ENCODE measurements around the gene ANKS6. TPM values are rescaled to one million over a fixed set of nuclear protein-coding genes. Genes with fewer than 3 reads are reported as not detected.

Gene ANKS6
- total RNA-seq, 1 experiment from 2014 or later: 46.3 TPM

GRCh38 chr9:98743818-98744611, 52.3 kb downstream of the ANKS6 start:
- Histone ChIP-seq H2BK15ac (ENCODE audit: low read depth, low read length) (no peak overlapping the region), H2AFZ (ENCODE audit: low read length) (no peak overlapping the region), H2BK20ac (ENCODE audit: low read depth, low read length, poor library complexity, severe bottlenecking) (no peak overlapping the region), H3K27me3 (ENCODE audit: insufficient read depth, low read length) (no peaks in the 10 kb centered on the region), H3K4ac (ENCODE audit: low read depth, low read length) (no peak overlapping the region), H3K79me2 (ENCODE audit: insufficient read depth, low read length) (no peaks in the 10 kb centered on the region), H3K23me2 (ENCODE audit: insufficient read length, low read depth, low read length, poor library complexity, severe bottlenecking) (no peaks in the 10 kb centered on the region), H3K23ac (ENCODE audit: insufficient read length, low read depth, low read length) (no peak overlapping the region), H3K4me1 (ENCODE audit: insufficient read depth, low read length) (no peaks in the 10 kb centered on the region), H2AK5ac (ENCODE audit: insufficient read length, low read length) (no peak overlapping the region), H3K27ac (ENCODE audit: insufficient read length, low read depth, low read length) (no peak overlapping the region), H3K56ac (ENCODE audit: insufficient read length, low read depth, low read length) (no peak overlapping the region), H2BK5ac (ENCODE audit: insufficient read length, low read length) (no peak overlapping the region), H3T11ph (ENCODE audit: low read length) (no peak overlapping the region), H3K4me2 (ENCODE audit: insufficient read depth, insufficient read length, low read length) (no peak overlapping the region), H3K14ac (ENCODE audit: insufficient read depth, low read length) (no peak overlapping the region), H4K20me1 (ENCODE audit: control insufficient read depth, insufficient read depth, insufficient read length) (no peaks in the 10 kb centered on the region), H2BK120ac (ENCODE audit: low read depth, low read length, poor library complexity, severe bottlenecking) (no peak overlapping the region), H4K8ac (replicated peaks; ENCODE audit: insufficient read length, low read depth, low read length) (no peak overlapping the region), H2BK12ac (ENCODE audit: insufficient read length, low read depth, low read length) (no peak overlapping the region), H3K9ac (ENCODE audit: extremely low read depth, insufficient read length, low read length) (no peak overlapping the region), H4K5ac (ENCODE audit: insufficient read length, low read depth, low read length) (no peak overlapping the region), H3K79me1 (ENCODE audit: insufficient read depth, low read depth, low read length, poor library complexity, severe bottlenecking) (no peaks in the 10 kb centered on the region), H3K18ac (ENCODE audit: insufficient read length, low read depth, low read length) (no peak overlapping the region), H3K9me3 (ENCODE audit: control insufficient read depth, low read depth, low read length) (no peaks in the 10 kb centered on the region), H4K91ac (ENCODE audit: insufficient read length, low read depth, low read length) (no peak overlapping the region)
- WGBS (ENCODE audit: extremely low coverage, insufficient read length, low lambda C conversion rate): no CpG with 5 or more reads among the region's 14 CpGs
- peaks cover 4 to 5% of the 10 kb centered on the region in 2 experiments; a peak in 4 of 5 replicates for H3K9me3 Mint-ChIP-seq
- H3K36me3 Mint-ChIP-seq (ENCODE audit: insufficient read depth in 1 of 3, low read depth in 3 of 3): peaks cover 15 to 57% (median 37%) of the 10 kb centered on the region in 3 experiments
- no peak for TF ChIP-seq CTCF (conservative IDR thresholded peaks at IDR 0.05)
- DNase-seq: no peak
- H3K4me3 Mint-ChIP-seq: no peak overlapping the region
- H3K27me3 Mint-ChIP-seq (ENCODE audit: low read depth): no peaks in the 10 kb centered on the region; the same call in 1 of the 2 replicates
- no peaks in the 10 kb centered on the region for H3K4me1 Mint-ChIP-seq
- H3K27ac Mint-ChIP-seq: peak overlapping the region in 1 of 3 experiments; percentile 72; a peak in 1 of 7 replicates
